ENCODE measurements around the gene WNT3. TPM values are rescaled to one million over a fixed set of nuclear protein-coding genes. Genes with fewer than 3 reads are reported as not detected.

WNT3 gene
- total RNA-seq, 1 donor from 2014 or later, result 1.5 TPM

- H3K27ac ChIP-seq, result no peak overlapping the region
- TF ChIP-seq POLR2A (IDR thresholded peaks at IDR 0.05), result no peak
- TF ChIP-seq POLR2AphosphoS5 (IDR thresholded peaks at IDR 0.05; ENCODE audit: insufficient read depth in 1 of 2, low read depth in 1 of 2), result no peak
- no peak for TF ChIP-seq CTCF (IDR thresholded peaks at IDR 0.05)
- H3K36me3 ChIP-seq, result peaks cover 0 to 12% of the 10 kb centered on the region in 2 donors
- H3K27me3 ChIP-seq, result no peaks in the 10 kb centered on the region
- DNase-seq (ENCODE audit: extremely low spot score in 2 of 2), result no peak
- intact Hi-C loops (cut with DNase I), result no loop called here
- no peaks in the 10 kb centered on the region for H3K9me3 ChIP-seq
- H3K4me1 ChIP-seq, result no peaks in the 10 kb centered on the region
- H3K4me3 ChIP-seq, result no peak overlapping the region
These were observed 64.7 kb downstream of the WNT3 start for GRCh38 chr17:46753776-46754175.

- Histone ChIP-seq H3K27ac (no peak overlapping the region), H3K27me3 (no peaks in the 10 kb centered on the region), H3K9me3 (no peaks in the 10 kb centered on the region), H3K4me3 (no peak overlapping the region), H3K36me3 (peaks cover 0 to 12% of the 10 kb centered on the region in 2 donors), H3K4me1 (no peaks in the 10 kb centered on the region)
- intact Hi-C loops (cut with DNase I), result no loop called here
- no peak for DNase-seq (ENCODE audit: extremely low spot score in 2 of 2)
- no peak for TF ChIP-seq POLR2A (IDR thresholded peaks at IDR 0.05)
- no peak for TF ChIP-seq POLR2AphosphoS5 (IDR thresholded peaks at IDR 0.05; ENCODE audit: insufficient read depth in 1 of 2, low read depth in 1 of 2)
- no peak for TF ChIP-seq CTCF (IDR thresholded peaks at IDR 0.05)
These were observed 67.1 kb downstream of the WNT3 start for GRCh38 chr17:46751425-46751824.

GRCh38 chr17:46745376-46745775 is 73.1 kb downstream of the WNT3 start:
- no peak for TF ChIP-seq CTCF (IDR thresholded peaks at IDR 0.05)
- TF ChIP-seq POLR2AphosphoS5 (IDR thresholded peaks at IDR 0.05; ENCODE audit: insufficient read depth in 1 of 2, low read depth in 1 of 2), result no peak
- no peak for TF ChIP-seq POLR2A (IDR thresholded peaks at IDR 0.05)
- Histone ChIP-seq H3K4me3 (no peak overlapping the region), H3K27ac (no peak overlapping the region)

GRCh38 chr17:46744441-46744840 is 74.1 kb downstream of the WNT3 start:
- no peak overlapping the region for H3K27ac ChIP-seq
- intact Hi-C loops (cut with DNase I), result no loop called here

More at GRCh38 chr17:46745376-46745775, 73.1 kb downstream of the WNT3 start:
- H3K36me3 ChIP-seq, result no peaks in the 10 kb centered on the region
- H3K27me3 ChIP-seq, result no peaks in the 10 kb centered on the region
- intact Hi-C loops (cut with DNase I), result no loop called here
- H3K9me3 ChIP-seq, result no peaks in the 10 kb centered on the region
- peaks cover 8% of the 10 kb centered on the region for H3K4me1 ChIP-seq
- DNase-seq (ENCODE audit: extremely low spot score in 2 of 2), result no peak

GRCh38 chr17:46742565-46743270 is 75.8 kb downstream of the WNT3 start:
- peaks cover 8% of the 10 kb centered on the region for H3K4me1 ChIP-seq
- no peak overlapping the region for H3K27ac ChIP-seq
- no peak overlapping the region for H3K4me3 ChIP-seq
- no peaks in the 10 kb centered on the region for H3K36me3 ChIP-seq
- no peaks in the 10 kb centered on the region for H3K9me3 ChIP-seq
- TF ChIP-seq POLR2AphosphoS5 (IDR thresholded peaks at IDR 0.05; ENCODE audit: insufficient read depth in 1 of 2, low read depth in 1 of 2), result no peak
- no peak for TF ChIP-seq POLR2A (IDR thresholded peaks at IDR 0.05)
- no peak for TF ChIP-seq CTCF (IDR thresholded peaks at IDR 0.05)
- H3K27me3 ChIP-seq, result no peaks in the 10 kb centered on the region
- no peak for DNase-seq (ENCODE audit: extremely low spot score in 2 of 2)
- intact Hi-C loops (cut with DNase I), result no loop called here

More at GRCh38 chr17:46744441-46744840, 74.1 kb downstream of the WNT3 start:
- no peaks in the 10 kb centered on the region for H3K9me3 ChIP-seq
- DNase-seq (ENCODE audit: extremely low spot score in 2 of 2), result no peak
- peaks cover 8% of the 10 kb centered on the region for H3K4me1 ChIP-seq
- no peak overlapping the region for H3K4me3 ChIP-seq
- H3K36me3 ChIP-seq, result no peaks in the 10 kb centered on the region
- TF ChIP-seq POLR2AphosphoS5 (IDR thresholded peaks at IDR 0.05; ENCODE audit: insufficient read depth in 1 of 2, low read depth in 1 of 2), result no peak
- TF ChIP-seq POLR2A (IDR thresholded peaks at IDR 0.05), result no peak
- no peaks in the 10 kb centered on the region for H3K27me3 ChIP-seq

Measured in vagina (tissue), 2 donors.